D721Med (cell line): ENCODE measurements around the gene STAB2.
"Not testable (repeated sequence)": the region's sequence is repeated elsewhere in the genome, so short reads cannot be mapped to it uniquely, and the experiment has no call there.

ENCODE experiments used
- DNase-seq: peaks from one replicate; pipeline ENCODE4 v3.0.0; 2011; ENCODE audit warnings: low spot score; ENCODE audit not compliant: insufficient read length
- FAIRE-seq: peaks from 2 replicates; lab custom pipeline; 2011; peaks lifted over from hg19 to GRCh38; lab: Jason Lieb, UNC
- CTCF ChIP-seq: IDR thresholded peaks from 2 replicates; pipeline ENCODE4 v1.5.1; 2012; ENCODE audit warnings: mild to moderate bottlenecking, control low read depth; ENCODE audit not compliant: insufficient read depth; ENCODE audit errors: missing control alignments

STAB2 gene

GRCh38 chr12:103647267-103647666, 60.2 kb downstream of the STAB2 start:
- FAIRE-seq (no peak), DNase-seq (no peak)
- no peak for TF ChIP-seq CTCF

GRCh38 chr12:103652808-103653207, 65.7 kb downstream of the STAB2 start:
- no peak for DNase-seq
- no peak for TF ChIP-seq CTCF

DNA sequence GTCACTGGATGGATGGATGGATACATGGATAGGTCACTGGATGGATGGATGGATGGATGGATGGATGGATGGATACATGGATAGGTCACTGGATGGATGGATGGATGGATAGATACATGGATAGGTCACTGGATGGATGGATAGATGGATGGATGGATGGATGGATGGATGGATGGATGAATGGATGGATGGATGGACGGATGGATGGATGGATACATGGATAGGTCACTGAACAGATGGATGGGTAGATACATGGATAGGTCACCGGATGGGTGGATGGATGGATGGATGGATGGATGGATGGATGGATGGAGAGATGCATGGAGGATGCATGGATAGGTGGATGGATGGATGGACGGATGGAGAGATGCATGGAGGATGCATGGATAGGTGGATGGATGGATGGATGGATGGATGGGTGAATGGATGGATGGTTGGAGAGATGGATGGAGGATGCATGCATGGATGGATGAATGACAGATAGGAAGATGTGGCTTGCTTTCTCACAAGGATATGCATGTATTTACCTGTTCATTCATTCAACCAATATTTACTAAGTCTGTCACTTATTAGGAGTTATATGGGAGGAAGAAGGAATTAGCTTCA, 66.6 kb downstream of the STAB2 start:
- DNase-seq, FAIRE-seq: not testable (repeated sequence)

More at GRCh38 chr12:103652808-103653207, 65.7 kb downstream of the STAB2 start:
- FAIRE-seq: no peak

DNA sequence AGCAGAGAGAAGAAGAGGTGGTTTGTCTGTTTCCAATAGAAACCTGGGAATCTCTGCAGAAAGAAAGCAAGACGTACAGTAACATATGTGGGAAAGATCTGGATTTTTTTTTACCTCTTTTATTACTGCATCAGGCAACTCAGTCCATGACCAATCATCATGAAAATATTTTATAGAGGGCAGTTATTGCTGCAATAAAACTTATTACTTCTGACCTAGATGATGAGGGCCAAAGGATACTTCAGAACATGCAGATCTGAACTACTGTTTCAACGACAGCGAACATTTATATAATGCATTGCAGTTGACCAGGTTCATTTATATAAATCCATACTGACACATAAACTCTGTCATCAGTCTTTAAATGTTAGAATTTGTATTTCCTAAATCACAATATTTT, 67.7 kb downstream of the STAB2 start:
- TF ChIP-seq CTCF: no peak
- no peak for FAIRE-seq
- DNase-seq: no peak

GRCh38 chr12:103656291-103656690, 69.2 kb downstream of the STAB2 start:
- DNase-seq: no peak
- TF ChIP-seq CTCF: no peak
- no peak for FAIRE-seq

DNA sequence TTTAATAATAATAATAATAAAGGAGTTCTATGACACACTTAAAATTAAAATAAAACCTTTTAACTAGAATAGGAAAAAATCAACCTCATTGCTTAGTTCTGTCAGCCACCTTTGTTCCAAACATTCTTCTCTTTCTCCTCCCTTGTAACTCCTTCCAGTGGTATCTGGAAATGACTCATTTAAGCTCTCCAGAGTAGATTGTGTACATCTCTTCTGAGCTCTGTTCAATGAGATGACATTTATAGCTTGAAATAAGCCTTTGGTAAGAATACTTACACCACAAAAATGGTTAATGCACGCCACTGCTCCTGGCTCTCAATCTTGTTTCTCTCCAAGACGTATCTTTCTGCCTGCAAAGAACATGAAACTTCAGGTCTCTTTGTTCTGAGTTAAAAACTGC, 70.3 kb downstream of the STAB2 start:
- TF ChIP-seq CTCF: no peak
- no peak for FAIRE-seq
- no peak for DNase-seq

- FAIRE-seq (no peak), DNase-seq (no peak)
- TF ChIP-seq CTCF: no peak
Observed at GRCh38 chr12:103664626-103665025, 77.6 kb downstream of the STAB2 start.

GRCh38 chr12:103665971-103666370, 78.9 kb downstream of the STAB2 start:
- DNase-seq (no peak), FAIRE-seq (no peak)
- no peak for TF ChIP-seq CTCF
